Fibroblast of lung (primary cell): ENCODE results near the gene PRELID1. TPM values are rescaled to one million over a fixed set of nuclear protein-coding genes. Genes with fewer than 3 reads are reported as not detected.

ENCODE experiments used
- DNase-seq, 2 donors: peaks; one replicate each; pipeline versions ENCODE4 v3.0.0 to v3.0.0-alpha.2; 2010; ENCODE audit warnings: low read depth in 2 of 2
- H2AFZ ChIP-seq: 2 replicates; pipeline ENCODE4 v1.5.1; 2012; ENCODE audit warnings: low read length, control low read depth, inconsistent platforms
- H3K27ac ChIP-seq: 2 replicates; pipeline ENCODE4 v1.5.1; 2011; ENCODE audit warnings: low read length, control low read depth; ENCODE audit not compliant: insufficient read depth
- H3K27me3 ChIP-seq: 2 replicates; pipeline ENCODE4 v1.5.1; 2011; ENCODE audit warnings: mild to moderate bottlenecking, low read length; ENCODE audit not compliant: control insufficient read depth, insufficient read depth
- H3K36me3 ChIP-seq: 2 replicates; pipeline ENCODE4 v1.5.1; 2011; ENCODE audit warnings: low read length; ENCODE audit not compliant: control insufficient read depth, insufficient read depth
- H3K4me1 ChIP-seq: 2 replicates; pipeline ENCODE4 v1.5.1; 2011; ENCODE audit warnings: low read length; ENCODE audit not compliant: control insufficient read depth, insufficient read depth; ENCODE audit errors: extremely low read depth
- H3K4me2 ChIP-seq: 2 replicates; pipeline ENCODE4 v1.5.1; 2011; ENCODE audit warnings: low read length, control low read depth; ENCODE audit not compliant: insufficient read depth; ENCODE audit errors: extremely low read depth
- H3K4me3 ChIP-seq, 4 experiments: fragments of 200-600 bp in 1 of 4; sonication (generic) in 1 of 4; replicated peaks in 1 of 4; 2 replicates each; pipeline ENCODE4 v1.5.1; 2011 to 2016; ENCODE audit warnings: low read length in 4 of 4, low read depth in 3 of 4, mild to moderate bottlenecking in 3 of 4, control low read depth in 2 of 4, inconsistent platforms in 1 of 4, mixed read lengths in 1 of 4; ENCODE audit not compliant: insufficient read depth in 1 of 4; ENCODE audit errors: control extremely low read depth in 1 of 4
- H3K79me2 ChIP-seq: 2 replicates; pipeline ENCODE4 v1.5.1; 2012; ENCODE audit warnings: mild to moderate bottlenecking, low read length, inconsistent platforms; ENCODE audit not compliant: control insufficient read depth, insufficient read depth
- H3K9ac ChIP-seq: 2 replicates; pipeline ENCODE4 v1.5.1; 2011; ENCODE audit warnings: mild to moderate bottlenecking, low read length, control low read depth; ENCODE audit not compliant: insufficient read depth
- H3K9me3 ChIP-seq: 2 replicates; pipeline ENCODE4 v1.5.1; 2012; ENCODE audit warnings: low read depth, low read length; ENCODE audit not compliant: control insufficient read depth, insufficient read depth
- H4K20me1 ChIP-seq: 2 replicates; pipeline ENCODE4 v1.5.1; 2011; ENCODE audit warnings: low read length; ENCODE audit not compliant: control insufficient read depth, insufficient read depth; ENCODE audit errors: extremely low read depth
- EZH2 ChIP-seq: IDR thresholded peaks from 2 replicates; pipeline ENCODE4 v1.5.1; 2012; ENCODE audit warnings: low read length, control low read depth, mild to moderate bottlenecking; ENCODE audit errors: missing control alignments
- polyA plus RNA-seq, 2 donors: library from polyadenylated mRNA; depleted of rRNA in 1 of 2; stranded (reverse) in 1 of 2; unstranded in 1 of 2; fragments of >200 nt; gene quantifications; 2 replicates each; pipeline ENCODE4 v1.2.1, GENCODE V29; 2011 to 2012; ENCODE audit warnings: missing spikeins in 1 of 2
- total RNA-seq: library from RNA; depleted of rRNA; stranded (reverse); fragments of >200 nt; gene quantifications from 2 replicates; pipeline ENCODE4 v1.2.1, GENCODE V29; 2014
- TF ChIP-seq, protein P1 (sequence below), 2 donors: IDR thresholded peaks in 1 of 2; conservative IDR thresholded peaks in 1 of 2; 1 replicate in 1 of 2; 2 replicates in 1 of 2; pipeline ENCODE4 v1.5.1; 2011 to 2012; ENCODE audit warnings: low read length in 2 of 2, control low read depth in 1 of 2, inconsistent platforms in 1 of 2, low read depth in 1 of 2, mild to moderate bottlenecking in 1 of 2

The PRELID1 gene
- total and polyA plus RNA-seq, 2 donors (not counting 1 experiment from before 2014, with no cell fraction given): 64.2 to 145 TPM

DNA sequence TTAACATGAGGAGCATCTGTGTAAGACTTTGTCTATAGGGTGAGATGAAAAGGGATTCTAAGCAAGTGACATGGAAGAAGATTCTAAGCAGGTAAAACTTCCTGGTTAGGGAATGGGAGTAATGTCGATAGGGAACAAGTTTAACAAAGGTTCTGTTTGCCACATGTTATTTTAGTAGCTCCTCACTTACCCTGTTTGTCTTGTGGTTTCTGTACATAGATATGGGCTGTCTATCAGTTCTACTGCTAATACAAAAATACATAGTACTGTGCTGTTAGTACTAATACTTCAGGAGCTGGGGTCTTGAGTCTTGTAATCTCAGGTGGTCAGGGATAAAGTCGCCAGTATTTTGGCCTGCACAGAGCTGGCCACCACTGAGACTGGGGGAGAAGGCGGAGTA, 32.9 kb upstream of the PRELID1 start:
- no peaks in the 10 kb centered on the region for H3K9me3 ChIP-seq
- H4K20me1 ChIP-seq: no peaks in the 10 kb centered on the region
- no peak overlapping the region for H3K4me2 ChIP-seq
- H3K27me3 ChIP-seq: no peaks in the 10 kb centered on the region
- TF ChIP-seq, protein P1, sequence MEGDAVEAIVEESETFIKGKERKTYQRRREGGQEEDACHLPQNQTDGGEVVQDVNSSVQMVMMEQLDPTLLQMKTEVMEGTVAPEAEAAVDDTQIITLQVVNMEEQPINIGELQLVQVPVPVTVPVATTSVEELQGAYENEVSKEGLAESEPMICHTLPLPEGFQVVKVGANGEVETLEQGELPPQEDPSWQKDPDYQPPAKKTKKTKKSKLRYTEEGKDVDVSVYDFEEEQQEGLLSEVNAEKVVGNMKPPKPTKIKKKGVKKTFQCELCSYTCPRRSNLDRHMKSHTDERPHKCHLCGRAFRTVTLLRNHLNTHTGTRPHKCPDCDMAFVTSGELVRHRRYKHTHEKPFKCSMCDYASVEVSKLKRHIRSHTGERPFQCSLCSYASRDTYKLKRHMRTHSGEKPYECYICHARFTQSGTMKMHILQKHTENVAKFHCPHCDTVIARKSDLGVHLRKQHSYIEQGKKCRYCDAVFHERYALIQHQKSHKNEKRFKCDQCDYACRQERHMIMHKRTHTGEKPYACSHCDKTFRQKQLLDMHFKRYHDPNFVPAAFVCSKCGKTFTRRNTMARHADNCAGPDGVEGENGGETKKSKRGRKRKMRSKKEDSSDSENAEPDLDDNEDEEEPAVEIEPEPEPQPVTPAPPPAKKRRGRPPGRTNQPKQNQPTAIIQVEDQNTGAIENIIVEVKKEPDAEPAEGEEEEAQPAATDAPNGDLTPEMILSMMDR (conservative IDR thresholded peaks at IDR 0.05 in 1 of 2, IDR thresholded peaks at IDR 0.05 in 1 of 2; ENCODE audit: low read depth in 1 of 2, low read length in 2 of 2): no peak
- no peak for TF ChIP-seq EZH2
- H3K27ac ChIP-seq: no peak overlapping the region
- H3K4me3 ChIP-seq: no peak overlapping the region
- DNase-seq: no peak
- H3K9ac ChIP-seq: no peak overlapping the region
- H3K36me3 ChIP-seq: peaks cover 14% of the 10 kb centered on the region
- peaks cover 6% of the 10 kb centered on the region for H3K4me1 ChIP-seq
- no peaks in the 10 kb centered on the region for H3K79me2 ChIP-seq
- no peak overlapping the region for H2AFZ ChIP-seq

DNA sequence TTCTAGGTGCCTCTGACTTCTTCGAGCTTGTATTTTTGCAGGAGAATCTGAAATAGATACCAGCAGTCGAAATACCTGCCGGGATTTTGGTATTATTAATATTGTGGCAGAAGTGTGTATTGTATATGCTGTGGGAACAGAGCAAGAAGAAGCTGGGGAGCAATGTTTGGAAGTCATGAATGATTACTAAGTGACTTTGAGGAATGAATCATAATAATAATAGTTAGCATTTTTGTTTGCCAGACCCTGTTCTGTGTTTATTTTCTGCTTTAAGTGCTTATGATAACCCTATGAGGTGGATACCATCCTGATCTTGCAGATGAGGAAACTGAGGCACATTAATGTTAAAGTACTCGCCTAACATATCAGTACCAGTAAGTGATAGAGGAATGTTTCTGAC, 32.5 kb upstream of the PRELID1 start:
- Histone ChIP-seq H3K9ac (no peak overlapping the region), H3K4me3 (no peak overlapping the region), H3K27me3 (no peaks in the 10 kb centered on the region), H3K79me2 (no peaks in the 10 kb centered on the region), H3K9me3 (no peaks in the 10 kb centered on the region), H4K20me1 (no peaks in the 10 kb centered on the region), H3K4me1 (peaks cover 6% of the 10 kb centered on the region), H3K4me2 (no peak overlapping the region), H3K36me3 (peaks cover 10% of the 10 kb centered on the region), H2AFZ (no peak overlapping the region), H3K27ac (no peak overlapping the region)
- no peak for DNase-seq
- TF ChIP-seq, protein P1 (conservative IDR thresholded peaks at IDR 0.05 in 1 of 2, IDR thresholded peaks at IDR 0.05 in 1 of 2; ENCODE audit: low read depth in 1 of 2, low read length in 2 of 2): no peak
- no peak for TF ChIP-seq EZH2

DNA sequence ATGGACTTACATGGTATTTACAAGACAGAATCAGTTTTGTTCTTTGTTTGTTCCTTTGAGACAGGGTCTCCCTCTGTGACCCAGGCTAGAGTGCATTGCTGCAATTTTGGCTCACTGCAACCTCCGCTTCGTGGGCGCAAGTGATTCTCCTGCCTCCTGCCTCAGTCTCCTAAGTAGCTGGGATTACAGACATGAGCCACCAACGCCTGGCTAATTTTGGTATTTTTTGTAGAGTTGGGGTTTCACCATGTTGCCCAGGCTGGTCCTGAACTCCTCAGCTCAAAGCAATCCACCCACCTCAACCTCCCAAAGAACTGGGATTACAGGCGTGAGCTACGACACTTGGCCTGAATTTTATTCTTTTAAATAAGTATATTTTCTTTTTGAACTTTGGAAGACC, 27.7 kb upstream of the PRELID1 start:
- no peaks in the 10 kb centered on the region for H3K27me3 ChIP-seq
- TF ChIP-seq EZH2: no peak
- TF ChIP-seq, protein P1 (conservative IDR thresholded peaks at IDR 0.05 in 1 of 2, IDR thresholded peaks at IDR 0.05 in 1 of 2; ENCODE audit: low read depth in 1 of 2, low read length in 2 of 2): no peak
- H3K36me3 ChIP-seq: peaks cover 6% of the 10 kb centered on the region

More for the DNA sequence above, 27.7 kb upstream of the PRELID1 start:
- Histone ChIP-seq H3K9ac (no peak overlapping the region), H2AFZ (no peak overlapping the region), H3K27ac (no peak overlapping the region), H3K4me3 (no peak overlapping the region), H4K20me1 (no peaks in the 10 kb centered on the region), H3K9me3 (no peaks in the 10 kb centered on the region), H3K4me1 (peaks cover 4% of the 10 kb centered on the region), H3K79me2 (no peaks in the 10 kb centered on the region), H3K4me2 (no peak overlapping the region)
- DNase-seq: no peak
